ENCODE measurements around the gene ZMYND19.

GRCh38 chr9:137555179-137555578 lies 35.1 kb downstream of the ZMYND19 start:
- no peak for TF ChIP-seq FOXM1 (IDR thresholded peaks at IDR 0.05; ENCODE audit: borderline replicate concordance)
- no peak for TF ChIP-seq PKNOX1 (IDR thresholded peaks at IDR 0.05)
- no peak for TF ChIP-seq BHLHE40 (IDR thresholded peaks at IDR 0.05; ENCODE audit: borderline replicate concordance)
- no peak for TF ChIP-seq FOXA1 (IDR thresholded peaks at IDR 0.05)
- no peak for TF ChIP-seq L3MBTL2 (conservative IDR thresholded peaks at IDR 0.05)
- TF ChIP-seq NFRKB (IDR thresholded peaks at IDR 0.05): no peak
- no peak for TF ChIP-seq TARDBP (IDR thresholded peaks at IDR 0.05)

Measured in HEK293T (cell line).